Measurements from ENCODE around the gene NDUFS4. TPM values are rescaled to one million over a fixed set of nuclear protein-coding genes. Genes with fewer than 3 reads are reported as not detected.

Gene NDUFS4
- total RNA-seq, 4 donors from 2014 or later = 64.5 to 77.8 (median 67.5) TPM

DNA sequence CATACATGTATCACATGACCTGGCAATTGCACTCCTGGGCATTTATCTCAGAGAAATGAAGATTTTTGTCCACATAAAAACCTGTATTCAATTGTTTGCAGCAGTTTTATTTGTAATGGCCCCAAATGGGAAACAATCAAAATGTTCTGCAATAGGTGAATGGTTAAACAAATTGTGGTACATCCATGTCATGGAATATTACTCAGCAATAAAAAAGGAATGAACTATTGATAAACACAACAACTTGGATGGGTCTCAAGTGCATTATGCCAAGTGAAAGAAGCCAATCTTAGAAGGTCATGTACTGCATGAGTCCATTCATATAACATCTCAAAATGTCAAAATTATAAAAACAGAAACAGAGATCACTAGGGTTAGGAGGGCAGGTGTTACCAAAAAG, 1.5 kb upstream of the NDUFS4 start:
- H3K27ac ChIP-seq = no peak overlapping the region
- H3K9me3 ChIP-seq = no peaks in the 10 kb centered on the region
- H3K4me1 ChIP-seq = peaks cover 34% of the 10 kb centered on the region
- TF ChIP-seq EP300 (IDR thresholded peaks at IDR 0.05) (no peak), POLR2AphosphoS5 (IDR thresholded peaks at IDR 0.05) (no peak)
- TF ChIP-seq, protein P1, sequence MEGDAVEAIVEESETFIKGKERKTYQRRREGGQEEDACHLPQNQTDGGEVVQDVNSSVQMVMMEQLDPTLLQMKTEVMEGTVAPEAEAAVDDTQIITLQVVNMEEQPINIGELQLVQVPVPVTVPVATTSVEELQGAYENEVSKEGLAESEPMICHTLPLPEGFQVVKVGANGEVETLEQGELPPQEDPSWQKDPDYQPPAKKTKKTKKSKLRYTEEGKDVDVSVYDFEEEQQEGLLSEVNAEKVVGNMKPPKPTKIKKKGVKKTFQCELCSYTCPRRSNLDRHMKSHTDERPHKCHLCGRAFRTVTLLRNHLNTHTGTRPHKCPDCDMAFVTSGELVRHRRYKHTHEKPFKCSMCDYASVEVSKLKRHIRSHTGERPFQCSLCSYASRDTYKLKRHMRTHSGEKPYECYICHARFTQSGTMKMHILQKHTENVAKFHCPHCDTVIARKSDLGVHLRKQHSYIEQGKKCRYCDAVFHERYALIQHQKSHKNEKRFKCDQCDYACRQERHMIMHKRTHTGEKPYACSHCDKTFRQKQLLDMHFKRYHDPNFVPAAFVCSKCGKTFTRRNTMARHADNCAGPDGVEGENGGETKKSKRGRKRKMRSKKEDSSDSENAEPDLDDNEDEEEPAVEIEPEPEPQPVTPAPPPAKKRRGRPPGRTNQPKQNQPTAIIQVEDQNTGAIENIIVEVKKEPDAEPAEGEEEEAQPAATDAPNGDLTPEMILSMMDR (IDR thresholded peaks at IDR 0.05) = no peak
- H3K27me3 ChIP-seq = peaks cover 3% of the 10 kb centered on the region
- H3K36me3 ChIP-seq = no peaks in the 10 kb centered on the region
- no peak for DNase-seq (ENCODE audit: low spot score in 2 of 2)
- H3K4me3 ChIP-seq = no peak overlapping the region

DNA sequence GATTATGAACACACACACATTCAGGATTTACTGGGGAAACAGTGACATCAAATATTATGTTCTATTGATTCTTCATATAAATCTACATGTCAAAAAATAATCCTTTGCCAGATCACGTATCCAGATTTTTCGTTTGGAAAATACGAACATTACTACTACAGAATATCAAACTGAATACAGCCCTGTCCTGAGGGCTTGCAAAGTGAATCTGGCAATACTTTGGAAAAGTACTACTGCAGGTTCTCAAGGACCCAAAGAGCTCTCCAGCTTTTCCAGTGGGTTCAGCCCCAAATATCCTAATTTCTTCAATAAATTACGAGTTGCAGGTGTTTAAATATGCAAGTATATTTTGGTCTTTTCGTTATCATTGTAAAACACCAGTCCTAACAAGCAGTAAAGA, 411 bp upstream of the NDUFS4 start:
- Histone ChIP-seq H3K36me3 (no peaks in the 10 kb centered on the region), H3K27me3 (peaks cover 3% of the 10 kb centered on the region), H3K4me1 (peaks cover 35% of the 10 kb centered on the region), H3K27ac (no peak overlapping the region), H3K4me3 (peak overlapping the region; percentile 92), H3K9me3 (no peaks in the 10 kb centered on the region)
- WGBS = 16% methylated on average over 5 of the region's 5 CpGs
- TF ChIP-seq EP300 (IDR thresholded peaks at IDR 0.05) (no peak), POLR2AphosphoS5 (IDR thresholded peaks at IDR 0.05) (no peak), POLR2A (IDR thresholded peaks at IDR 0.05) (no peak)
- TF ChIP-seq, protein P1 (IDR thresholded peaks at IDR 0.05) = no peak
- DNase-seq (ENCODE audit: low spot score in 2 of 2) = no peak

DNA sequence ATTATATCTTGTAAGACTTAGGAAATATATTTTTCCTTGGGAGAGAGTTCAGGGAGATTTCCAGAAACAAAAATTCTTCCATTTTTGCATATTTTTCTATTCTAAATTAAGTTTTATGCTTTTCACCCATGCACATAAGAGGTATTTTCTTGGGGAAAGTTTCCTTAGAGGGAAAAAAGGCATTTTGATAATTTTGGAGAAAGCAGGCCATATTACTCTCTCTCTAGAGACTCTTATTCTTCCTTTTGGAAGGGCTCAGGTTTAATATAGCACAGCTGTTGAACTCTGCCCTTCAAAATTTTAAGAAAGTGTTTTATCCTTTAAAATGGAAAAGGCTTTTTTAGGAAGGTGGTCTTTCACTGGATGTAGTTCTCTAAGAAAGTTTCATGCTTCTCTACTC, 8.0 kb downstream of the NDUFS4 start:
- DNase-seq (ENCODE audit: low spot score in 2 of 2) = no peak
- Histone ChIP-seq H3K36me3 (no peaks in the 10 kb centered on the region), H3K9me3 (no peaks in the 10 kb centered on the region), H3K27ac (no peak overlapping the region), H3K4me1 (peaks cover 14% of the 10 kb centered on the region), H3K27me3 (no peaks in the 10 kb centered on the region), H3K4me3 (no peak overlapping the region)
- TF ChIP-seq POLR2AphosphoS5 (IDR thresholded peaks at IDR 0.05) (no peak), EP300 (IDR thresholded peaks at IDR 0.05) (no peak), POLR2A (IDR thresholded peaks at IDR 0.05) (no peak)
- TF ChIP-seq, protein P1 (IDR thresholded peaks at IDR 0.05) = no peak

DNA sequence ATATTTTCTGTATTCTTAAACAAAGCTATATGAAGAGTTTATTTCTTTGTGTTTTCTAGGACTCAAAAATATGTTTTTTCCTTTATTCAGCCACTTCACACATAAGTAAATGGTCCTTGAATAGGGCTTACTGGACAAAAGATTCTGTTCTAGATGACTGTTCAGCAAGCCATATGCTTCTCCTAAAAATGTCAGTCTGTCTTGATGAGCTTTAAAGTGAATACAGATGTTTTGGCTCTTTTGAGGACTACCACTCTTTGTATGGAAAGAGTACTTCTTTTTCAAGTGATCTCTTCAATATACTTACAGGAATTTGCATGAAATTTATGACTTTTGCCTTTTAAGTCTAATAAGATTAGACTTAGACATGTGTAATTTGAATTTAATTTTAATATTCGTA, 8.4 kb downstream of the NDUFS4 start:
- Histone ChIP-seq H3K27me3 (no peaks in the 10 kb centered on the region), H3K4me3 (no peak overlapping the region), H3K36me3 (no peaks in the 10 kb centered on the region), H3K9me3 (no peaks in the 10 kb centered on the region), H3K27ac (no peak overlapping the region), H3K4me1 (peaks cover 10% of the 10 kb centered on the region)
- TF ChIP-seq POLR2AphosphoS5 (IDR thresholded peaks at IDR 0.05) (no peak), EP300 (IDR thresholded peaks at IDR 0.05) (no peak), POLR2A (IDR thresholded peaks at IDR 0.05) (no peak)
- TF ChIP-seq, protein P1 (IDR thresholded peaks at IDR 0.05) = no peak
- WGBS = 64% methylated on average over 1 of the region's 1 CpG
- DNase-seq (ENCODE audit: low spot score in 2 of 2) = no peak

DNA sequence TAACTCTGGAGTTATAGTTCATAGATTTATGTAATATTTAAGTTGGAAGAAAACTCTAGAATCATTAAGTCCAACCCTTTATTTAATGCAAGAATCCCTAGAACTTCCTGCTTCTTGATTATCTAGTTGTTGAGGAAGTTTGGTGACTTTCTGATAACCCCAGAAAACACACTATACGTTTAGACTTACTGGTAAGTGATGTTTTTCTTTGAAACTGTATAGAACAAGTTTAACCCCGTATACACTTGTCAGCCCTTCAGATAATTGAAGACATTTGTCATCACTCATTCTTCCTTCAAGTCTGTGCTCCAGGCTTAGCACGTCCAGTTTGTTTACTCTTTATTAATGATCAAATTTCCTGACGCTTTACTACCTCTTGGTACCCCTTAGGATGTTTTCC, 9.0 kb downstream of the NDUFS4 start:
- TF ChIP-seq POLR2A (IDR thresholded peaks at IDR 0.05) (no peak), EP300 (IDR thresholded peaks at IDR 0.05) (no peak), POLR2AphosphoS5 (IDR thresholded peaks at IDR 0.05) (no peak)
- TF ChIP-seq, protein P1 (IDR thresholded peaks at IDR 0.05) = no peak
- Histone ChIP-seq H3K27ac (no peak overlapping the region), H3K9me3 (no peaks in the 10 kb centered on the region), H3K36me3 (no peaks in the 10 kb centered on the region), H3K4me1 (peaks cover 7% of the 10 kb centered on the region), H3K27me3 (no peaks in the 10 kb centered on the region), H3K4me3 (no peak overlapping the region)
- no peak for DNase-seq (ENCODE audit: low spot score in 2 of 2)
- WGBS = 48% methylated on average over 4 of the region's 4 CpGs

All from suprapubic skin (tissue), 4 donors.